ENCODE measurements around the gene JARID2.

JARID2 gene

GRCh38 chr6:15290067-15290680 lies 44.3 kb downstream of the JARID2 start:
- TF ChIP-seq CTCF (conservative IDR thresholded peaks at IDR 0.05; ENCODE audit: low read depth, low read length), result no peak
- no peak overlapping the region for H3K4me3 ChIP-seq (ENCODE audit: low read depth, low read length)
- DNase-seq (ENCODE audit: low read depth), result no peak

GRCh38 chr6:15290962-15291704 lies 45.3 kb downstream of the JARID2 start:
- no peak for DNase-seq (ENCODE audit: low read depth)
- TF ChIP-seq CTCF (conservative IDR thresholded peaks at IDR 0.05; ENCODE audit: low read depth, low read length), result no peak
- no peak overlapping the region for H3K4me3 ChIP-seq (ENCODE audit: low read depth, low read length)

GRCh38 chr6:15292721-15293302 lies 46.9 kb downstream of the JARID2 start:
- no peak overlapping the region for H3K4me3 ChIP-seq (ENCODE audit: low read depth, low read length)
- TF ChIP-seq CTCF (conservative IDR thresholded peaks at IDR 0.05; ENCODE audit: low read depth, low read length), result no peak
- DNase-seq (ENCODE audit: low read depth), result no peak

- no peak overlapping the region for H3K4me3 ChIP-seq (ENCODE audit: low read depth, low read length)
- TF ChIP-seq CTCF (conservative IDR thresholded peaks at IDR 0.05; ENCODE audit: low read depth, low read length), result no peak
- DNase-seq (ENCODE audit: low read depth), result no peak
Measured at GRCh38 chr6:15293674-15294073, 47.8 kb downstream of the JARID2 start.

GRCh38 chr6:15294504-15294903 lies 48.6 kb downstream of the JARID2 start:
- no peak overlapping the region for H3K4me3 ChIP-seq (ENCODE audit: low read depth, low read length)
- no peak for TF ChIP-seq CTCF (conservative IDR thresholded peaks at IDR 0.05; ENCODE audit: low read depth, low read length)
- DNase-seq (ENCODE audit: low read depth), result no peak

GRCh38 chr6:15296249-15296648 lies 50.4 kb downstream of the JARID2 start:
- H3K4me3 ChIP-seq (ENCODE audit: low read depth, low read length), result no peak overlapping the region
- no peak for DNase-seq (ENCODE audit: low read depth)
- TF ChIP-seq CTCF (conservative IDR thresholded peaks at IDR 0.05; ENCODE audit: low read depth, low read length), result no peak
